ENCODE data around the gene APOL1.
"Not testable (repeated sequence)": the region's sequence is repeated elsewhere in the genome, so short reads cannot be mapped to it uniquely, and the experiment has no call there.

GRCh38 chr22:36251979-36252608 is 839 bp upstream of the APOL1 start:
- TF ChIP-seq CTCF (IDR thresholded peaks at IDR 0.05); REST (IDR thresholded peaks at IDR 0.05; ENCODE audit: insufficient read depth in 1 of 2, low read depth in 2 of 2, low read length in 1 of 2); POLR2AphosphoS5 (IDR thresholded peaks at IDR 0.05; ENCODE audit: low read depth, low read length); TCF7L2 (IDR thresholded peaks at IDR 0.05; ENCODE audit: low read depth, low read length); SIN3A (IDR thresholded peaks at IDR 0.05; ENCODE audit: borderline replicate concordance, insufficient read depth, low read depth, low read length): not testable (repeated sequence)

Measured in Panc1 (cell line).